ENCODE results near the gene SMIM10.
"Not testable (repeated sequence)": the region's sequence is repeated elsewhere in the genome, so short reads cannot be mapped to it uniquely, and the experiment has no call there.

Gene SMIM10

GRCh38 chrX:134990801-134991481, at the start of gene SMIM10:
SMIM10 (plus strand) TSS chrX:134990991; CDS start chrX:134991096, 105 bp downstream.
- DNase-seq (ENCODE audit: low spot score): peak; percentile 66

- not testable (repeated sequence) for DNase-seq (ENCODE audit: low spot score)
Measured at GRCh38 chrX:134946364-134946763, 44.4 kb upstream of the SMIM10 start.

GRCh38 chrX:134948333-134949241, 42.2 kb upstream of the SMIM10 start:
- DNase-seq (ENCODE audit: low spot score): peak; percentile 74

- peak; percentile 72 for DNase-seq (ENCODE audit: low spot score)
Measured at GRCh38 chrX:134949271-134949670, 41.5 kb upstream of the SMIM10 start.

- no peak for DNase-seq (ENCODE audit: low spot score)
Measured at GRCh38 chrX:134957836-134958235, 33.0 kb upstream of the SMIM10 start.

- not testable (repeated sequence) for DNase-seq (ENCODE audit: low spot score)
Measured at GRCh38 chrX:134960366-134960765, 30.4 kb upstream of the SMIM10 start.

- DNase-seq (ENCODE audit: low spot score): no peak
Measured at GRCh38 chrX:134963041-134963440, 27.8 kb upstream of the SMIM10 start.

GRCh38 chrX:134969726-134970125, 21.1 kb upstream of the SMIM10 start:
- DNase-seq (ENCODE audit: low spot score): no peak

- no peak for DNase-seq (ENCODE audit: low spot score)
Measured at GRCh38 chrX:134971926-134972325, 18.9 kb upstream of the SMIM10 start.

GRCh38 chrX:134975516-134975915, 15.3 kb upstream of the SMIM10 start:
- DNase-seq (ENCODE audit: low spot score): no peak

- no peak for DNase-seq (ENCODE audit: low spot score)
Measured at GRCh38 chrX:134981910-134982309, 8.9 kb upstream of the SMIM10 start.

- no peak for DNase-seq (ENCODE audit: low spot score)
Measured at GRCh38 chrX:134982748-134983147, 8.0 kb upstream of the SMIM10 start.

GRCh38 chrX:134985479-134985878, 5.3 kb upstream of the SMIM10 start:
- DNase-seq (ENCODE audit: low spot score): no peak

GRCh38 chrX:134990475-134990800, 353 bp upstream of the SMIM10 start:
- DNase-seq (ENCODE audit: low spot score): no peak

GRCh38 chrX:134997646-134998045, 6.9 kb downstream of the SMIM10 start:
- no peak for DNase-seq (ENCODE audit: low spot score)

- DNase-seq (ENCODE audit: low spot score): no peak
Measured at GRCh38 chrX:134998246-134998645, 7.5 kb downstream of the SMIM10 start.

GRCh38 chrX:134999469-134999868, 8.7 kb downstream of the SMIM10 start:
- peak; percentile 61 for DNase-seq (ENCODE audit: low spot score)

GRCh38 chrX:135000516-135000915, 9.7 kb downstream of the SMIM10 start:
- DNase-seq (ENCODE audit: low spot score): no peak

- peak; percentile 84 for DNase-seq (ENCODE audit: low spot score)
Measured at GRCh38 chrX:135003876-135004623, 13.3 kb downstream of the SMIM10 start.

GRCh38 chrX:135006187-135006586, 15.4 kb downstream of the SMIM10 start:
- DNase-seq (ENCODE audit: low spot score): no peak

- DNase-seq (ENCODE audit: low spot score): no peak
Measured at GRCh38 chrX:135009057-135009610, 18.3 kb downstream of the SMIM10 start.

GRCh38 chrX:135009838-135010237, 19.0 kb downstream of the SMIM10 start:
- no peak for DNase-seq (ENCODE audit: low spot score)

Data from SW480 (cell line).